Activated naive CD4-positive, alpha-beta T cell treated with anti-CD3 and anti-CD28 coated beads for 36 hours (primary cell): ENCODE results near the gene SMPD3. TPM values are rescaled to one million over a fixed set of nuclear protein-coding genes. Genes with fewer than 3 reads are reported as not detected.

Experiments used
- CTCF ChIA-PET: fragments of 350-600 bp; sonication (Branson Sonifier 250); formaldehyde crosslinking; loops from one replicate; lab custom pipeline; 2021; ENCODE audit warnings: antibody characterized with exemption; lab: Charles Lee
- DNase-seq: peaks from one replicate; pipeline ENCODE4 v3.0.0-alpha.2; 2020
- H3K27ac Mint-ChIP-seq: one replicate; pipeline ENCODE4 v1.8.0; 2021; ENCODE audit warnings: mild to moderate bottlenecking, mixed read lengths
- H3K27me3 Mint-ChIP-seq: one replicate; pipeline ENCODE4 v1.8.0; 2021; ENCODE audit warnings: low read depth, mixed read lengths
- H3K36me3 Mint-ChIP-seq: one replicate; pipeline ENCODE4 v1.8.0; 2021; ENCODE audit warnings: low read depth, mixed read lengths
- H3K4me1 Mint-ChIP-seq: one replicate; pipeline ENCODE4 v1.8.0; 2021; ENCODE audit warnings: low read depth, mixed read lengths
- H3K4me3 Mint-ChIP-seq: one replicate; pipeline ENCODE4 v1.8.0; 2021; ENCODE audit warnings: mild to moderate bottlenecking, moderate library complexity, mixed read lengths
- H3K9me3 Mint-ChIP-seq: one replicate; pipeline ENCODE4 v1.8.0; 2021; ENCODE audit warnings: mixed read lengths
- intact Hi-C: fragments of 100-400 bp; cut with micrococcal nuclease; formaldehyde crosslinking; loops from one replicate; pipeline ENCODE4 v1.15.1; 2023
- total RNA-seq, 2 experiments: library from RNA; stranded (reverse); gene quantifications; one replicate each; pipeline ENCODE4 v1.2.3, GENCODE V29; 2021

Gene SMPD3
- total RNA-seq, 2 experiments from 2014 or later, result 0.40 to 0.67 TPM

DNA sequence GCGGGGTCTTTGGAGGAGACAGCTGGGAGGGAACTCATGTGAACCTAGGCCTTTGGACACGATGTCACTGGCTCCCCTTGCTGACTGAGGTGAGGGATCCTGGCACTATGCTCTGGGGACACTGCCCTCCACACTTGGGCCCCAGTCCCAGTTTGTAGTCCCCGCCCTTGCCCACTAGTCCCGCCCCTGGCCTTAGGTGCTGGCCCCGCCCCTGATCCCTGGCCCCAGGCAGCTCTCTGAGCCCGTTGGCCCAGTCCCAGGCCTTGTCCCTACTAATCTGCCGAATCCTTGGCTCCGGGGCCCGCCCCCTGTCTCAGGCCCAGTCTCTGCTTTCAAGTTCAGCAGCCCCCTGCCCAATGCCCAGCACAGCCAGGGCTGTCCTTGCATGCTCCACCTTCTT lies 61.0 kb downstream of the SMPD3 start:
- no peak for DNase-seq
- H3K27ac Mint-ChIP-seq, result no peak overlapping the region
- no peaks in the 10 kb centered on the region for H3K36me3 Mint-ChIP-seq
- H3K9me3 Mint-ChIP-seq, result no peaks in the 10 kb centered on the region
- intact Hi-C loops, result no loop called here
- H3K4me3 Mint-ChIP-seq, result no peak overlapping the region
- no peaks in the 10 kb centered on the region for H3K27me3 Mint-ChIP-seq
- CTCF ChIA-PET, result interaction anchor here (1.2 kb wide), 1 partner anchor 123 kb away, joined by 4 read pairs; no protein-coding TSS in a partner anchor
- no peaks in the 10 kb centered on the region for H3K4me1 Mint-ChIP-seq

DNA sequence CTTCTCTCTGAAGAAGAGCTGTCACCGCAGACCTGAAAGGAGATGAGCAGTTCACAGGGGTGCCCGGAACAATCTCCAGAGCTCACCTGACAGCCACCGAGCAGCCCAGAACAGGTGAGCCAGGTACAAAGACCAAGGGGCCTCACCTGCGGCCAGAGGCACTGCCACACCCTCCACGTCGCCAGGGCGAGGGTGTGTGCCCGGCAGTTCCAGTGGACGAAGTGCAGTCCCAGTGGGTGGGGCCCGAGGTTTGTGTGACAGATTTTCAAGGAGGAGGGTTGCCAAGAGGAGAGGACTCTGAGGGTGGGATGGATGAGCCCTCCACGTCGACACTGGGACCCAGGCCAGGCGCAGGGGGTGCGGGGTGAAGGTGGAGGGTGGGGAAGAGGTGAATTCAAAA lies 61.7 kb downstream of the SMPD3 start:
- no peaks in the 10 kb centered on the region for H3K9me3 Mint-ChIP-seq
- no peaks in the 10 kb centered on the region for H3K36me3 Mint-ChIP-seq
- intact Hi-C loops, result no loop called here
- H3K27ac Mint-ChIP-seq, result no peak overlapping the region
- H3K4me3 Mint-ChIP-seq, result no peak overlapping the region
- DNase-seq, result no peak
- CTCF ChIA-PET, result interaction anchor here (1.2 kb wide), 1 partner anchor 124 kb away, joined by 4 read pairs; no protein-coding TSS in a partner anchor
- no peaks in the 10 kb centered on the region for H3K27me3 Mint-ChIP-seq
- no peaks in the 10 kb centered on the region for H3K4me1 Mint-ChIP-seq

DNA sequence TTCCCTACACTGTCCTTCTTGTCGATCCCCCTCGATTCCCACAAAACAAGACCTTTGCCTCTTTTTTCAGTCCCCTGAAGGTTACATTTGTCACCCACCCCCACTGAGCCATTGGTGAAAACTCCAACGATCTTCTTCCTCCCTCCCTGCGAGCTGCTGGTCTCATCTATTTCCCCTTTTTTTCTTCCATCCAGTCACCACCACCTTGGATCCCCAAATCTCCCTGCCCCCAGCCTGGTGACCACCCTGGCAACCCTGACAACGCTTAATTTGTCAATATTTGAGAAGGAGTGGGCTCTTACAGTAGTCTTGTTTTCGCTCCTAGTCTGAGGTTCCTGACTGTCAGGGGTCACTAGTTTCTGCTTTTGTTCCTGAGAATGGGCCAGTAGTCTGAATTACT lies 62.9 kb downstream of the SMPD3 start:
- intact Hi-C loops, result no loop called here
- H3K4me3 Mint-ChIP-seq, result no peak overlapping the region
- no peak overlapping the region for H3K27ac Mint-ChIP-seq
- H3K36me3 Mint-ChIP-seq, result no peaks in the 10 kb centered on the region
- H3K4me1 Mint-ChIP-seq, result no peaks in the 10 kb centered on the region
- CTCF ChIA-PET, result interaction anchor here (0.7 kb wide), 1 partner anchor 15 kb away, joined by 3 read pairs; no protein-coding TSS in a partner anchor
- DNase-seq, result no peak
- H3K9me3 Mint-ChIP-seq, result no peaks in the 10 kb centered on the region
- no peaks in the 10 kb centered on the region for H3K27me3 Mint-ChIP-seq

DNA sequence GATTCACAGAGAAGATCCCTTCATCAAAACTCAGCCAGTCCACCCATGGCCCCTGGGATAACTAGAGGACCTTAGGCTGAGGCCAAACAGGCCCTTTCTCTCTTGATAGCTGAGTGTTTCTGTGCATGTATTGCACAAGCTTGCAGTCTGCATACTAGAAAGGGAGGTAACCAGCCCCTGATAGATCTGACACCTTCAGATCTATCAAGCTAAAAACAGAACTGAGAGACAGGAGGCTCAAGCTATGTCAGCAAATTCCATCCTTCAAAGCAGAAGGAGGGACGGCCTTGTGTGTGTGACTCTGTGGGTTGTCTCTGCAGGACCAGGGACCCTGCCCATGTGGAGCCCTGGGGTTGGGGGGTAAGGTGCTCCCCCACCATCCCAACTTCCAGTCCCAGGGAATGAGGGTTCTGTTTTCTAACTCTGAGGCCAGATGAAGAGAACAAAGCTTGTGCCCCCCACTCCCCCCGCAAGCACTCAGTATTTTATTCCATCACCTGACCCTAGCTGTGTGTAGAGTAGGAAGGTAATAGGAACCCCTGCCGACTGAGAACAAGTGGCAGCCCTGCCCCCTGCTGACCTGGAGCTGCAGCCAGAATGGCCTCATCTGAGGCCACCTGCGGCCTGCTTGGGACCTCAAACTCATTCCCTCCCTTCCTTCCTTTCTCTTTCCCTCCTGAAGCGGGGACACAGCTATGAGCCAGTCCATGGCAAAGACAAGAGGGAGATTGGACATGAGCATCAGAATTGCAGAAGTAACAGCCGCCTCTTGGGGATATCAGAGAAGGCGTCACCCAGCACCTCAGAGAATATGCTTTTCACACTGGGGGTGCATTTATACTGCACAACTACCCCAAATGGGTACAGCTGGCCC lies 63.8 kb downstream of the SMPD3 start:
- peaks cover 4% of the 10 kb centered on the region for H3K4me1 Mint-ChIP-seq
- no peak for DNase-seq
- H3K27ac Mint-ChIP-seq, result no peak overlapping the region
- intact Hi-C loops, result no loop called here
- CTCF ChIA-PET, result interaction anchor here (0.6 to 1.2 kb wide), 8 partner anchors 12 to 144 kb away, joined by 3 to 5 read pairs (median 4); no protein-coding TSS in a partner anchor
- H3K9me3 Mint-ChIP-seq, result no peaks in the 10 kb centered on the region
- no peaks in the 10 kb centered on the region for H3K36me3 Mint-ChIP-seq
- H3K27me3 Mint-ChIP-seq, result no peaks in the 10 kb centered on the region
- no peak overlapping the region for H3K4me3 Mint-ChIP-seq

DNA sequence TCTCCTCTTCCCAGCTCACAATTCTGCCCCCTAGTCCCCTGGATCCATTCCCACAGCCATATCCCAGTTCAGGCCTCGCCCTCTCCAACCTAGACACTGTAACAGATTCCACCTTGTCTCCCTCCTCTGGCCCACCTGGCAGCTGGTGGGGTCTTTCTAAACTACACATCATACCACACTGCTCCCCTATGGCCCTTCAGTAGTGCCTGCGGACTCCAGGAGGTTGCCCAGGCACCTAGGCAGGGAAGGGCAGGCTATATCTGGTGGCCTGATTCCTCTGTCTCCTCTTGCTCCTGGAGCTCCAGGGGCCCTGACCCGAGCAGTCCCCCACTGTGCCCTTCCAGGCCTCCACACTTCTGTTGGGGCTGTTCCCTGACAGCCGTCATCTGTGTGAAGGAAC lies 64.5 kb downstream of the SMPD3 start:
- Mint-ChIP-seq H3K4me3 (no peak overlapping the region), H3K27me3 (no peaks in the 10 kb centered on the region), H3K27ac (no peak overlapping the region), H3K36me3 (no peaks in the 10 kb centered on the region), H3K4me1 (peaks cover 11% of the 10 kb centered on the region), H3K9me3 (no peaks in the 10 kb centered on the region)
- DNase-seq, result no peak
- intact Hi-C loops, result no loop called here
- CTCF ChIA-PET, result interaction anchor here (0.5 to 1.2 kb wide), 6 partner anchors 13 to 664 kb away, joined by 3 to 5 read pairs (median 4); no protein-coding TSS in a partner anchor

DNA sequence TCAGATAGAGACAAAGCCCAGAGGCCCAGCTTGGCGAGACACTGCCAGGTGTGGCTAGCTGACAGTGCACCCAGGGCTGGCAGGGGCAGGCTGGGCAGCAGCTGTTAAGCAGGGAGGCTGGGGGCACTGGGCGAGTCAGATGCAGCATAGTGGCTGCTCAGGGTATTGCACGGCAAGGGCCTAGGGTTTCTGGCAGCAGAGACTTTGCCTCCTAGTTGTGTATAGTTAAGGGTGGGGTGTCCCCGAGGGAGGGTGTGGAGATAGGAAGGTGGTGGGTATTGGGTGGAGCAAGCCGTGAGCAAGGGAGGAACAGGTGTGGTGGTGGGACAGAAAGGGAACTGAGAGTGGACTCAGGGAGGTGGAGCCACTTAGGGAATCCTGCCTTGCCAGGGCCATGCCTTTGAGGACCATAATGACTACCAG lies 66.0 kb downstream of the SMPD3 start:
- Mint-ChIP-seq H3K4me3 (no peak overlapping the region), H3K27ac (no peak overlapping the region), H3K9me3 (no peaks in the 10 kb centered on the region), H3K27me3 (no peaks in the 10 kb centered on the region), H3K4me1 (peaks cover 13% of the 10 kb centered on the region), H3K36me3 (no peaks in the 10 kb centered on the region)
- intact Hi-C loops, result no loop called here
- CTCF ChIA-PET, result interaction anchor here (0.6 to 1.3 kb wide), 6 partner anchors 9 to 182 kb away, joined by 3 to 5 read pairs (median 4); no protein-coding TSS in a partner anchor
- DNase-seq, result peak; percentile 31

DNA sequence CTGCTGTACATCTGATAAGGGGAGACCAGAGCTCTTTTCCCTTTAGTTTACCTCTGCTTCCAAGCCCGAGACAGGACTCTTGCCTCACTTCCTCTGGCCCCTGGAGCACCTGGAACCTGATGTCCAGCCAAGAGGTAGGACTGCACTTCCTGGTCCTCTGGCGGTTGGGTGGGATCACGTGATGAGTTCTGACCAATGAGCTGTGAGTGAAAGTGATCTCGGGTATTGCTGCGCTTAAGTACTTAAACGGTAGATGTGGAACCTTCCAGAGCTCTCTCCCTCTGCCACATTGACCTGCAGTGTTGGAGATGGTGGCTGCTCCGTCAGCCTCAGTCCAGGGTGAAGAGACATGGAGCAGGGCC lies 67.0 kb downstream of the SMPD3 start:
- Mint-ChIP-seq H3K4me1 (peaks cover 13% of the 10 kb centered on the region), H3K4me3 (no peak overlapping the region), H3K36me3 (no peaks in the 10 kb centered on the region), H3K27ac (no peak overlapping the region), H3K27me3 (no peaks in the 10 kb centered on the region), H3K9me3 (no peaks in the 10 kb centered on the region)
- no peak for DNase-seq
- CTCF ChIA-PET, result interaction anchor here (0.9 to 1.3 kb wide), 4 partner anchors 8 to 129 kb away, joined by 3 to 5 read pairs (median 4); no protein-coding TSS in a partner anchor
- intact Hi-C loops, result no loop called here

DNA sequence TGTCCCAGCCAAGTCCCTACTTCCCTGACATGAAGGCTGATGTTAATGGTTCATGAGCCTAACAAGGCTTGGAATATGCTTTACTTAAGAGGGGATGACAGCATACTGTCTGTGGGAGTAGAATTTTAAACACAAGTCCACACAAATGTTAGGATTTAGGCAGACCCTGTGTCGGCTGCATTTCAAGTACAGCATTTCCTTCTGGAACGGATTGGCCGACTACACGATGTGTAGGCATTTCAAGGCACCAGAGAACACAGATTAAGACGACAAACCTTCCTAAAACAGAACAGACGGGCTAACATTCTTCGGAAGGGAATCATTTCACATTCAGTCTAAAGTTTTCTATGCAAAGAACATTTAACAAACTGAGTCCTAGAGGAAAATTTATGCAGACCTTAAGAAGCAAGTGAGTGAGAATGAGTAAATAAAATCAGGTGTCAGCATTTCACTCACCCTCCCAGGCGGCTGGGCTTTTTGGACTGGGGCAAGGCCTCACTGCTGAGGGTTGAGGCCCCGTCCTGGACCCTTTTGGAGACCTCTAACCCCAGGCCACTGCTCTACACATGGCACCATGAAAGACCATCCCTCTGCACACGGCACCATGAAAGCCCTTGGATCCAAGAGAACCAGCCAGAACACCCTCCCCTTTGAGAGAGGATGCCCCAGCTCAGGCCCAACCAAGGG lies 67.5 kb downstream of the SMPD3 start:
- Mint-ChIP-seq H3K27ac (no peak overlapping the region), H3K9me3 (no peaks in the 10 kb centered on the region), H3K4me3 (no peak overlapping the region), H3K36me3 (no peaks in the 10 kb centered on the region), H3K4me1 (peaks cover 13% of the 10 kb centered on the region), H3K27me3 (no peaks in the 10 kb centered on the region)
- CTCF ChIA-PET, result interaction anchor here (1.0 to 1.3 kb wide), 3 partner anchors 16 to 130 kb away, joined by 3 to 5 read pairs (median 4); no protein-coding TSS in a partner anchor
- DNase-seq, result no peak
- intact Hi-C loops, result no loop called here

DNA sequence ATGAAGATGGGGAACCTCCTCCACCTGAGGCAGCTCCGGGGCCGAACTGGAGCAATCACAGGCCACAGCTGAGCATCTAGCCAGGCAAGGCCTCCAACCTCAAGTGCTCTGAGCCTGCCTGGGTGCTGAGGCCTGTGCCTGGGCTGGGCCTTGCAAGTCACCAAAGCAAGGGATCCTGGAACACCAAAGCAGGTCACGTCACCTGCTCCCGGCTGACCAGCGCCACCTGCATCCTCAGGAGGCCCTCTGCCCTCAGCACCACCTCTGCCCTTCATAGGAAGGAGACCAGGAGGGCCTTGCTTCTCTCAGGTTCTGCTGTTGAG lies 68.0 kb downstream of the SMPD3 start:
- DNase-seq, result no peak
- Mint-ChIP-seq H3K36me3 (no peaks in the 10 kb centered on the region), H3K4me3 (no peak overlapping the region), H3K27ac (no peak overlapping the region), H3K9me3 (no peaks in the 10 kb centered on the region), H3K4me1 (peaks cover 13% of the 10 kb centered on the region), H3K27me3 (no peaks in the 10 kb centered on the region)
- CTCF ChIA-PET, result no interaction called here
- intact Hi-C loops, result no loop called here

DNA sequence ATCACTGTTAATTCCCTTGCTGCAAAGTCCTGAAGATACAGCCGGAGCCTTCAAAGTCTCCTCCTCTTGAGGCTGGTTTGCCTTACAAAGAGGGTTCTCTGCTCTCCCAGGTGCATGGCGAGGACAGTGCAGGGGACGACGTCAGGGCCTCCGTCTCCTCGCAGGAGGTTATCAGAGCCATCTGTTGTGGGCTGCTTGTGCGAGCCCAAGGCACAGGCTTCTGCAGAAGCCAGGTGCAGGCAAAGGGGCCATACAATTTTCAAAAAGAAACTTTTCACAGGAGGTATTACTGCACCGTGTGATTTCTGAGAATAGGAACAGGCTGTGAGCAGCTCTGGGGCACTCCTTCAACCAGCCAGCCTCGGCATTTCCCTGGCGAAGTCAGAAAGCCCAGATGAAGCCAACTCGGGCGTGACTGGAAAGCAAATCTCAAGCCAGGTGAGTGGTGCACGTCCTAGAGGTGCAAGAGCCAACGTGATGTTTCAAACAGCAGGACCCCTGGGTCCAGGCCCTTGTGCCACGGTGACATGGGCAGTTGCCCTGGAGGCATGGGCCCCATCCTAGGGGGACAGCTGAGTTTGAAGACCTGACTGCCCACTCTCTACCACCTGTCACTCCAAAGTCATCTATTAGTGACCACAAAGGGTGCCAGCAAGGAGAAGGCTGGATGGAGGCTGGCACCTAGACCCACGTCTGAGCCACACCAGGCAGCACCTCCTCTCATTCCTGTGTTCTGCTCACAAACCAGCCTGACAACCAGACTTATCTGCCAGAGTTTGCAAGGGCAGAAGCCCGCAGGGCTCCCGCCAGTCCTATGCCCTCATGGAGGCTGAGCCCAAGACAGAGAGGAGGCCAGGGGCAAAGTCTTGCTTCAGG lies 68.6 kb downstream of the SMPD3 start:
- Mint-ChIP-seq H3K4me3 (no peak overlapping the region), H3K27me3 (no peaks in the 10 kb centered on the region), H3K36me3 (no peaks in the 10 kb centered on the region), H3K4me1 (peaks cover 13% of the 10 kb centered on the region), H3K27ac (no peak overlapping the region), H3K9me3 (no peaks in the 10 kb centered on the region)
- DNase-seq, result no peak
- intact Hi-C loops, result no loop called here
- CTCF ChIA-PET, result no interaction called here

DNA sequence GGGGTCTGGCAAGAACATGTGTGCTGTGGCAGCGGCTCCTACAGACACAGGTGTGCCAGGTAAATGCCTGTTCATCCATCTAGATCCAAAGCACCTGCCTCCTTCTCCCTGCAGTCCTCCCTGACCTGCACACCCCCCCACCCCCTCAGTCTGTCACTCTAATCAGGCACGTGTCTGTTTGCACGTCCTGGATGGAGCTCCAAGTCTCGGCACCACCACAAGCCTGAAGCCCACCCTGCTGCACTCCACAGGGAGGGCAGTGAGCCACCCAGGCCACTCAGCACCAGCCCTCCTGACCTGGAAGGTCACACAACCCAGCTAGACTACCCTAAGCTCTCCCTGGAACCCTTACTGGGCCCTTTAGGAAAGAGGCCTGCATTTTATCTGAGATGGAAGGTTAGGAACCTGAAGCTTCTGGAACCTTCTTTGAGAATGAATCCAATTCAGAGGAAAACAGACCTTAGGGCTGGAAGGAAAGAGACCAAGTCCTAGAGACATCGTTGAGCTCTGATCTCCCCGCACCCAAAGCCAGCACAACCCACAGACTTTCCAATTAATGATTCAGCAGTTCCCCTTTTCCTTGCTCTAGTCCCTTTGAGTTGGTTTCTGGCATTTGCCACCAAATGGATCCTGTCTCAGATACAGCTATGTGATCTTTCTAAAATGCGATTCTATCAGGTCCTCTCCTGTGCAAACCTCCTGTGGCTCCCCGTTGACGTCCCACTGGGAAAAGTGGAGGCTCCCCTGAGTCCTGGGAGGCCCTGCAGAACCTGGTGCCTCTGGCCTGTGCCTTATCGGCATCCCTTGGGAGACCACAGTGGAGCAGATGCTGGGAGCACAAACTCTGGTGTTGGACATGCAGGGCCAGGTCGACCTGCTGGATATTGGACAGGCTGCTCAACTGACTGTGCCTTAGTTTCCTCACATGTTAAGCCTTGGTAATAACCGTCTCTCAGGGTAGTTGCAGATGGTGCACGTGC lies 69.6 kb downstream of the SMPD3 start:
- CTCF ChIA-PET, result interaction anchor here (0.9 to 1.0 kb wide), 2 partner anchors 17 to 132 kb away, joined by 3 read pairs; no protein-coding TSS in a partner anchor
- H3K4me3 Mint-ChIP-seq, result no peak overlapping the region
- H3K9me3 Mint-ChIP-seq, result no peaks in the 10 kb centered on the region
- H3K27me3 Mint-ChIP-seq, result no peaks in the 10 kb centered on the region
- no peaks in the 10 kb centered on the region for H3K36me3 Mint-ChIP-seq
- intact Hi-C loops, result no loop called here
- H3K4me1 Mint-ChIP-seq, result peaks cover 13% of the 10 kb centered on the region
- H3K27ac Mint-ChIP-seq, result no peak overlapping the region
- no peak for DNase-seq
